Measurements from ENCODE around the gene CLEC6A. TPM values are rescaled to one million over a fixed set of nuclear protein-coding genes. Genes with fewer than 3 reads are reported as not detected.

Gene CLEC6A
- total RNA-seq, 4 donors from 2014 or later = not detected

GRCh38 chr12:8504351-8504750 is 48.6 kb downstream of the CLEC6A start:
- 71 to 77% methylated on average over 1 of the region's 1 CpG for WGBS, 2 donors (ENCODE audit: low coverage in 1 of 2)
- Histone ChIP-seq H3K9me3 (no peaks in the 10 kb centered on the region), H3K36me3 (no peaks in the 10 kb centered on the region), H3K27ac (no peak overlapping the region), H3K4me3 (no peak overlapping the region), H3K4me1 (no peaks in the 10 kb centered on the region), H3K27me3 (peaks cover 8% of the 10 kb centered on the region)
- no peak for ATAC-seq
- no peak for TF ChIP-seq CTCF (IDR thresholded peaks at IDR 0.05)
- TF ChIP-seq EP300 (IDR thresholded peaks at IDR 0.05) = no peak
- TF ChIP-seq POLR2A (IDR thresholded peaks at IDR 0.05) = no peak
- no peak for TF ChIP-seq POLR2AphosphoS5 (IDR thresholded peaks at IDR 0.05)

GRCh38 chr12:8507596-8507995 is 51.8 kb downstream of the CLEC6A start:
- H3K27ac ChIP-seq = no peak overlapping the region
- peaks cover 14% of the 10 kb centered on the region for H3K27me3 ChIP-seq
- no peaks in the 10 kb centered on the region for H3K9me3 ChIP-seq
- no peak overlapping the region for H3K4me3 ChIP-seq
- H3K4me1 ChIP-seq = no peaks in the 10 kb centered on the region
- WGBS, 2 donors (ENCODE audit: low coverage in 1 of 2) = 78 to 100% methylated on average over 1 to 2 of the region's 3 CpGs
- no peak for TF ChIP-seq EP300 (IDR thresholded peaks at IDR 0.05)
- TF ChIP-seq POLR2A (IDR thresholded peaks at IDR 0.05) = no peak
- no peak for TF ChIP-seq CTCF (IDR thresholded peaks at IDR 0.05)
- no peak for ATAC-seq
- no peaks in the 10 kb centered on the region for H3K36me3 ChIP-seq

- Histone ChIP-seq H3K27me3 (peaks cover 14% of the 10 kb centered on the region), H3K4me1 (no peaks in the 10 kb centered on the region), H3K9me3 (no peaks in the 10 kb centered on the region), H3K36me3 (no peaks in the 10 kb centered on the region), H3K27ac (no peak overlapping the region), H3K4me3 (no peak overlapping the region)
- 100% methylated on average over 1 of the region's 3 CpGs; no CpG with 5 or more reads in 1 of the 2 donors for WGBS, 2 donors (ENCODE audit: low coverage in 1 of 2)
- TF ChIP-seq EP300 (IDR thresholded peaks at IDR 0.05) (no peak), CTCF (IDR thresholded peaks at IDR 0.05) (no peak), POLR2A (IDR thresholded peaks at IDR 0.05) (no peak), POLR2AphosphoS5 (IDR thresholded peaks at IDR 0.05) (no peak)
- ATAC-seq = no peak
Observed at GRCh38 chr12:8508223-8508622, 52.5 kb downstream of the CLEC6A start.

- Histone ChIP-seq H3K36me3 (no peaks in the 10 kb centered on the region), H3K9me3 (no peaks in the 10 kb centered on the region), H3K27me3 (peaks cover 14% of the 10 kb centered on the region), H3K27ac (no peak overlapping the region), H3K4me1 (no peaks in the 10 kb centered on the region), H3K4me3 (no peak overlapping the region)
- 20 to 48% methylated on average over 1 to 5 of the region's 12 CpGs for WGBS, 2 donors (ENCODE audit: low coverage in 1 of 2)
- no peak for TF ChIP-seq EP300 (IDR thresholded peaks at IDR 0.05)
- TF ChIP-seq POLR2AphosphoS5 (IDR thresholded peaks at IDR 0.05) = no peak
- TF ChIP-seq CTCF (IDR thresholded peaks at IDR 0.05) = no peak
- no peak for TF ChIP-seq POLR2A (IDR thresholded peaks at IDR 0.05)
- no peak for ATAC-seq
Observed at GRCh38 chr12:8508910-8509841, 53.4 kb downstream of the CLEC6A start.

GRCh38 chr12:8513256-8513655 is 57.5 kb downstream of the CLEC6A start, which contains the start of gene CLEC4D:
Gene CLEC4D, plus strand, starts transcription at chr12:8513503. Its CDS starts 230 bp downstream, at chr12:8513733.
- Histone ChIP-seq H3K9me3 (no peaks in the 10 kb centered on the region), H3K4me3 (no peak within 1 kb of the TSS), H3K27ac (no peak within 1 kb of the TSS), H3K36me3 (no peaks in the 10 kb centered on the region), H3K4me1 (no peaks in the 10 kb centered on the region), H3K27me3 (peaks cover 13% of the 10 kb centered on the region)
- no peak for ATAC-seq
- TF ChIP-seq POLR2A (IDR thresholded peaks at IDR 0.05) = no peak
- no peak for TF ChIP-seq CTCF (IDR thresholded peaks at IDR 0.05)
- no peak for TF ChIP-seq POLR2AphosphoS5 (IDR thresholded peaks at IDR 0.05)
- WGBS, 2 donors (ENCODE audit: low coverage in 1 of 2) = 75 to 77% methylated on average over 1 to 4 of the region's 4 CpGs

All from gastroesophageal sphincter (tissue), 4 donors.